Astrocyte of the spinal cord (primary cell): ENCODE measurements around the gene MSN.

Source experiments
- DNase-seq: peaks from one replicate; pipeline ENCODE4 v3.0.0; 2011; ENCODE audit warnings: low read depth, low spot score
- H3K4me3 ChIP-seq: 2 replicates; pipeline ENCODE4 v1.5.1; 2011; ENCODE audit warnings: low read depth, mild to moderate bottlenecking, low read length, moderate library complexity
- in situ Hi-C: cut with HindIII; loops from 2 replicates; pipeline ENCODE4 v1.10.0; 2017; ENCODE audit warnings: low sequenced_read_pairs
- TF ChIP-seq, protein P1 (sequence below): IDR thresholded peaks from 2 replicates; pipeline ENCODE4 v1.5.1; 2012; ENCODE audit warnings: low read depth, mild to moderate bottlenecking, low read length, inconsistent platforms

Gene MSN

DNA sequence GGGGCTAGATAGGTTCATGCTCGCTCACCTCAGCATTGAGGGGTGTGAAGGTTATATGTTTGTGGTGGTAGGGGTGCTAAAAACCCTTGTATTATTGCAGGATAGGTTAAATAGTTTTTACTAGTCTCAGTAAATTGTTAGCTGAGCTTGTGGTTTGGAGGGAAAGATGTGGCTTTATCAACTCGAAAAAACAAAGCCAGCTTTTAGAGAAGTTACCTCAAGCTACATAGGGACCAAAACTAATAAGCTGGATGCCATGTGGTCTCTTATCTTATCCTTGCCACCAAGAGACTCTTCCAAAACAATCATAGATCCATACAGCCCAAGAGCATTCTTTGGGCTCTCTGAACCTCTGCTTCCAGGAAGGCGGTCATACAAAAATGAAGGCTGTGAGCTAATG lies 29.2 kb downstream of the MSN start:
- no peak overlapping the region for H3K4me3 ChIP-seq
- in situ Hi-C loops = no loop called here
- DNase-seq = no peak
- TF ChIP-seq, protein P1, sequence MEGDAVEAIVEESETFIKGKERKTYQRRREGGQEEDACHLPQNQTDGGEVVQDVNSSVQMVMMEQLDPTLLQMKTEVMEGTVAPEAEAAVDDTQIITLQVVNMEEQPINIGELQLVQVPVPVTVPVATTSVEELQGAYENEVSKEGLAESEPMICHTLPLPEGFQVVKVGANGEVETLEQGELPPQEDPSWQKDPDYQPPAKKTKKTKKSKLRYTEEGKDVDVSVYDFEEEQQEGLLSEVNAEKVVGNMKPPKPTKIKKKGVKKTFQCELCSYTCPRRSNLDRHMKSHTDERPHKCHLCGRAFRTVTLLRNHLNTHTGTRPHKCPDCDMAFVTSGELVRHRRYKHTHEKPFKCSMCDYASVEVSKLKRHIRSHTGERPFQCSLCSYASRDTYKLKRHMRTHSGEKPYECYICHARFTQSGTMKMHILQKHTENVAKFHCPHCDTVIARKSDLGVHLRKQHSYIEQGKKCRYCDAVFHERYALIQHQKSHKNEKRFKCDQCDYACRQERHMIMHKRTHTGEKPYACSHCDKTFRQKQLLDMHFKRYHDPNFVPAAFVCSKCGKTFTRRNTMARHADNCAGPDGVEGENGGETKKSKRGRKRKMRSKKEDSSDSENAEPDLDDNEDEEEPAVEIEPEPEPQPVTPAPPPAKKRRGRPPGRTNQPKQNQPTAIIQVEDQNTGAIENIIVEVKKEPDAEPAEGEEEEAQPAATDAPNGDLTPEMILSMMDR = no peak

DNA sequence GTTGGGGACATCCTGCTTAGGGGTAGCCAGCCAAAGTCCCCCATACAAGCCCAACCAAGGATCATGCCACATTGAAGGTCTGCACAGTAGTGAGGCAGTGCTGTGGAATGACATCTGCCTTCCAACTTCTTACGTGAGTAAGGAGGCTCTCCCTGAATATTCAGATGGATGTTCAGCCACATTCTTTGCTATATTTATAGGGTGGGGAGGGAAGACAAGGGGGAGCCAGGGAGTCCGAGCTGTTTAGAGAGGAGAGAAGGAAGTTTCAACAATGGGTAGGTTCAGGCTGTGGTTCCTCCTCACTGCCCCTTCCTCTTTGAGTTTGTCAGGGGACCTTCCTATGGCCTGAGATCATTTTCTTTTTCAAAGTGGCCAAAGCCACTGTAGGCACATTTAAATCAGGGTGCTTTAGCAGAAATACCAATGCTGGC lies 29.8 kb downstream of the MSN start:
- no peak overlapping the region for H3K4me3 ChIP-seq
- in situ Hi-C loops = no loop called here
- TF ChIP-seq, protein P1 = no peak
- DNase-seq = peak; percentile 50

DNA sequence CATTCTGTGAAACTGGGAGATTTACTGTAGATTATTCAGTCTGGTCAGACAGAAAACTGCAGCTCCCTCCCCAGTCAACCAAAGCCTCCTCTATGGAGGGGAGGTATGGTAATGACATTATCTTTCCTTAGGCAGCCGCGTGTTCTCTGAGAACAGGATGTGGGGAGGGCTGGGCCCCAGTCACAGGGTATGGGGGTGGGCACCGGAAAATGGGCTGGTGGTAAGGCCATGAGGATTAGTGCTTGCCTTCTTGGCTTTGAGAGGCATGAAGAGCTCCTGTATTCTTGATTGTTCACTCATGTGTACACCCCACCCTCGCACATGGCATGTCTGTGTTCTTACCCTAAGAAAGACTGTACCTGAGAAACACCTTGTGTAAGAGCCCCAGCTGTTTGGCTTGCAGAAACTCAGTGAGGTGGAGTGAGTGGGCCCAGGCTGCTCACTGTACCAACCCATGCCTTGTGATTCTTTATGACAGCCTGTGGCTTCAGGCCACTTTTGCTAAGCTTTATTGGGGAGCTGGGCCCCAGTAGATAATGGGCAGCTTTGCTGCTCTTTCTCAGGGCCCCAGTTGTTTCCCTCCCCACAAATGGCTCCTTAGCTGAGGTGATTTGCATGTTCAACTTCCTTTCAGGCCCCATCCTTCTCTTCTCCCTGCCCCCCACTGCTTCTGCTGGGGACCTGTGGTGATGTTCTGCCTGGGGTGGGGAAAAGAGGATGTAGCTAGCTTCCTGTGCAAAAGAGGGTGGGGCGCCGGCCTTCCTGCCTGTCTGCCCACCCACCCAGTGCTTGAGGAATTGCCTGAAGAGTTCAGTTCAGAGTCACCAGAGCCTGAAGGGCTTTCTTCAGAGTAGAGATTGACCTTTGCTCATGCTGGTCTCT lies 30.7 kb downstream of the MSN start:
- in situ Hi-C loops = no loop called here
- no peak overlapping the region for H3K4me3 ChIP-seq
- DNase-seq = no peak
- TF ChIP-seq, protein P1 = no peak

DNA sequence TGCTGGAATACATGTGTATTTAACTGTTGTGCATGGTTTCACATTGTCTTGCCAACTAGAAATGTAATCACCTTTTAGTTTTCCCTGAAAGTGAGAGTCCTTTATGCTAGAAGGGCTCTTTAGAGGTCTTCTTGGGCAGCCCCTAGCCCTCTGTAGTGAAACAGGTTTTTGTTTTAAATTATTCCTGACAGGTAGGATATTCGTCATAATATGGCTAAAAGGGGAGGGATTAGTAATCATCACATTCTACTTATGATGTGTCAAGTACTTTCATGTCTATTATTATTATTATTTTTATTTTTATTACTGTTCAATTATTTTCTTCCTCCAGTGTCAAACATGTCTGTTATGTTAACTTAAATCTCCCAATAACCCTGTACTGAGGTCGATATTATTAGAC lies 35.5 kb downstream of the MSN start:
- DNase-seq = no peak
- H3K4me3 ChIP-seq = no peak overlapping the region
- in situ Hi-C loops = no loop called here
- TF ChIP-seq, protein P1 = no peak

DNA sequence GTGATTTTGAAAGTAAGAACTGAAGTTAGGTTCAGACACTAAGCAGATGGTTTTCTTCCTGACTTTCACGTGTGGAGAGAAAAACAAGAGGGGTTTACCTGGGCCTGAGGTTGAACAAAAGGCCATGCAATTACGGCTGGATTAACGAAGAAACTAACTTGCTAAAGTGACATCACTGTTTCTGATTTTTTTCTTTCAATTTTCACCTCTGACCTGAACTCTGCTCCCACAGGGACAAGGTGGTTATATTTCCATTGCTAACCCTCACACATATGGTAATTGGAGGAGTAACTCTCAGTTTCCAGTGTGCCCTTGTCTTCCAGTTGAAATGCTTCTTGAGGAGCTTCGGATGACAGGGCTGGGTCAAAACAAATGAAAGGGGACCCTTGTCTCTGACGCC lies 38.0 kb downstream of the MSN start:
- no peak overlapping the region for H3K4me3 ChIP-seq
- TF ChIP-seq, protein P1 = no peak
- in situ Hi-C loops = no loop called here
- no peak for DNase-seq

DNA sequence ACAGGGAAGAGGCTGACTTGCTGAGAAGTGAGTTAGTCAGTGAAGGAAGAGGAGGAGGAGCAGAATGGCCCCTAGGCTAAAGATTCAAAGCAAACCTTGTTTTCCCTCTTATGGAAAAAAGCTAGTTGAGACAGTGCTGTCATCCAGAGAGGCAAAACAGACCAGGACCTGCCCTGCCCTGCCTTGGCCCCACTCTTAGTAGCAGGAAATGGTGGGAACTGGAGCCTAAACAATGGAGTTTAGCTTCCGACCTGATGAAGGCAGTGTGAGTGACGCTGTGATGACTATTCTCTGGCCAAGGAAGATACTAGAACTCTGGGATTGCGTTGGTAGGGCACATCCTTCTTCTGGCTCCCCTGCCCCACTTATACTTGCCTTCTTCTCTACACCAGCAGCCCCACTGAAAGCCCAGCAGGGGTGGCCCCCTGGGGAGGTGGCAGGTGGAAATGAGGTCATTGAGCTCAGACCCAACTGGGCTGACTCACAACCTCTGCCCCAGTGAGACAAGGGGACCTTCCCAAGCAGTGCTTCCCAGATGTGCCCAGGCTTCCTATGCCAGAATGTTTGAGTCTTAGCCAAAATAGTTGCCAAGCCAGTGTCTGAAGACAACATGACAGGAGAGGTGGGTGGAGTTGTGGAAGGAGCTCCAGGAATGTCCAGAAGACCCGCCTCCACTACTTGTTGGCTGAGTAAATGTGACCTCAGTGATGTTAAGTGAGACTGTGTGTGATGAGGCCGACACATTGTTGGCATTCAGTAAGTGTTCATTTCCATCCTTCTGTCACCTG lies 38.8 kb downstream of the MSN start:
- peak; percentile 54 for DNase-seq
- TF ChIP-seq, protein P1 = no peak
- H3K4me3 ChIP-seq = no peak overlapping the region
- in situ Hi-C loops = no loop called here
